Mucosa of rectum (tissue), 2 donors: ENCODE measurements around the gene TMEM184B.

ENCODE experiments used
- H3K27ac ChIP-seq, 2 donors: one replicate each; pipeline ENCODE4 v1.7.0; 2013; ENCODE audit warnings: inconsistent platforms in 2 of 2, low read depth in 2 of 2, low read length in 2 of 2
- H3K27me3 ChIP-seq, 2 donors: one replicate each; pipeline ENCODE4 v1.7.0; 2013; ENCODE audit warnings: low read length in 2 of 2; ENCODE audit not compliant: control insufficient read depth in 2 of 2, insufficient read depth in 2 of 2
- H3K36me3 ChIP-seq, 2 donors: one replicate each; pipeline ENCODE4 v1.7.0; 2013; ENCODE audit warnings: low read length in 2 of 2; ENCODE audit not compliant: control insufficient read depth in 2 of 2, insufficient read depth in 2 of 2
- H3K4me1 ChIP-seq, 2 donors: one replicate each; pipeline ENCODE4 v1.7.0; 2013; ENCODE audit warnings: low read length in 2 of 2, mild to moderate bottlenecking in 1 of 2; ENCODE audit not compliant: control insufficient read depth in 2 of 2, insufficient read depth in 2 of 2
- H3K4me3 ChIP-seq, 2 donors: one replicate each; pipeline ENCODE4 v1.7.0; 2013; ENCODE audit warnings: low read length in 2 of 2
- H3K9ac ChIP-seq, 2 donors: one replicate each; pipeline ENCODE4 v1.7.0; 2013; ENCODE audit warnings: low read length in 2 of 2, low read depth in 1 of 2, mild to moderate bottlenecking in 1 of 2
- H3K9me3 ChIP-seq, 2 donors: one replicate each; pipeline ENCODE4 v1.7.0; 2013; ENCODE audit warnings: low read length in 2 of 2; ENCODE audit not compliant: control insufficient read depth in 2 of 2
- donor health status: healthy.
- donor health status: Normal muscosa, but diverticular disease.

The TMEM184B gene

DNA sequence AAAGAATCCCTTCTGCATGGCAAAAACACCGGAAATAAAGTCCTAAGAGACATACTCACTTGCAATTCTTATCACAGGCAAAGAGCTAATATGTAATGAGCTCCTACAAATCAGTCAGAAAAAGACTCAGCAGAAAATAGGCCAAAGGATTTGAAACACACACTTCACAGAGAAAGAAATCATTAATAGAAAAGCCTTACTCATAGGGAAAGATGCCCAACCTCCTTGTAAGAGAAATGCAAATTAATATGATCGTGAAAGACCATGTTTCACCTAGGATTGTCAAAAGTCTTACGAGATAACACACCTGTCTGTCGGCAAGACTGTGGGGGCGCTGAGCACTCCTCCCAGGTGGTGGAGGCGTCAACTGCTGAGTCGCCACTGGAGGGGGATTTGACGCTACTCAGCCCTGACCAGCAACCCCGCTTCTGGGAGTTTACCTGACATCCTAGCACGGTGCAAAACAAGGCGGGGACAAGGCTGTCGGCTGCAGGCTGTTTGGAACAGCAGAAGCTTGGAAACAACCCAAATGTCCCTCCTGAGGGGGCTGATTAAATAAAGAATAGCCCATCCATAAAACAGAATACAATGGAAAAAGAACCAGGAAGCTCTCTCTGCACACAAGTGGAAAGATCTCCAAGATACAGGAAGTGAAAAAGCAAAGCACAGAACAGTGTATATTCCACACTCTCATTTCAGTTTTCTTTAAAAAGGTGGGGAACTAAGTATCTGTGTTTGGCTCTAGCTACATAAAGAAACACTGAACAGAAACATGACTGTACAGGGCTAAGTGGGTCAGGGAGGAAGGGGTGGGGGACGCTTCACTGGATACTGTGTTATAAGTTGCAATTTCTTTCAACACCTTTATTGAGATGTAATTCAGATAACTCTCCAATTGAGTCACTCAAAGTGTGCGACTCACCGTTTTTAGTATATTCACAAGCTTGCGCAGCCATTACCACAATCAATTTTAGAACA is 33.0 kb upstream of the TMEM184B start:
- peak overlapping the region; percentile 17 to 43 for H3K4me3 ChIP-seq
- H3K4me1 ChIP-seq: peaks cover 21 to 23% of the 10 kb centered on the region in 2 donors

GRCh38 chr22:38304526-38304925 is 31.7 kb upstream of the TMEM184B start:
- no peak overlapping the region for H3K9ac ChIP-seq
- no peaks in the 10 kb centered on the region for H3K9me3 ChIP-seq
- peaks cover 14% of the 10 kb centered on the region in 2 donors for H3K4me1 ChIP-seq
- H3K4me3 ChIP-seq: no peak overlapping the region
- peaks cover 32 to 43% of the 10 kb centered on the region in 2 donors for H3K36me3 ChIP-seq
- H3K27me3 ChIP-seq: no peaks in the 10 kb centered on the region
- no peak overlapping the region for H3K27ac ChIP-seq

More for the DNA sequence above, 33.0 kb upstream of the TMEM184B start:
- Histone ChIP-seq H3K36me3 (peaks cover 20 to 36% of the 10 kb centered on the region in 2 donors), H3K27ac (peak overlapping the region; percentile 67 to 84), H3K9me3 (no peaks in the 10 kb centered on the region), H3K9ac (peak overlapping the region; percentile 36 to 41), H3K27me3 (no peaks in the 10 kb centered on the region)

- Histone ChIP-seq H3K9ac (no peak overlapping the region), H3K36me3 (peaks cover 37 to 48% of the 10 kb centered on the region in 2 donors), H3K27me3 (no peaks in the 10 kb centered on the region), H3K27ac (no peak overlapping the region), H3K9me3 (no peaks in the 10 kb centered on the region), H3K4me1 (peaks cover 14% of the 10 kb centered on the region in 2 donors), H3K4me3 (no peak overlapping the region)
Observed at GRCh38 chr22:38303974-38304373, 31.2 kb upstream of the TMEM184B start.

DNA sequence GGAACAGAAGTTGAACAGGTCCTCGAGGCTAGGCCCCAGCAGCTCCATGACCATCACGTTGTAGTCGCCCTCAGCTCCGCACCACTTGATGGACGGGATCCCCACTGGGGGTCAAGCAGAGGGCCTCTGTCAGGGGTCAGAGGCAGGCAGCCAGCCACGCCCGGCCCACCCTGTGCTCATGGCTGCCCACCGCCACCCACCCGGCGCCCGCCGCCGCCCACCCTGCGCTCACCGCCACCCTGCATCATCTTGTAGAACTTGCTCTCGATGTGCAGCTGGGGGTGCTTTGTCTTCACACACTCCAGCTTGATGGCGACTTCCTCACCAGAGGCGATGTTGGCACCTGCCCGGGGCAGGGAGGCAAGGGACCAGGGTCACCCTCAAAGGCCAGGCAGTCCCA is 30.1 kb upstream of the TMEM184B start:
- H3K9ac ChIP-seq: no peak overlapping the region
- H3K36me3 ChIP-seq: peaks cover 44 to 50% of the 10 kb centered on the region in 2 donors
- no peak overlapping the region for H3K27ac ChIP-seq
- H3K4me3 ChIP-seq: no peak overlapping the region
- H3K27me3 ChIP-seq: no peaks in the 10 kb centered on the region
- no peaks in the 10 kb centered on the region for H3K9me3 ChIP-seq
- H3K4me1 ChIP-seq: peaks cover 13 to 14% of the 10 kb centered on the region in 2 donors

- peaks cover 61 to 68% of the 10 kb centered on the region in 2 donors for H3K36me3 ChIP-seq
- no peak overlapping the region for H3K9ac ChIP-seq
- H3K9me3 ChIP-seq: no peaks in the 10 kb centered on the region
- no peak overlapping the region for H3K4me3 ChIP-seq
- H3K4me1 ChIP-seq: peaks cover 6 to 10% of the 10 kb centered on the region in 2 donors
- no peak overlapping the region for H3K27ac ChIP-seq
- H3K27me3 ChIP-seq: no peaks in the 10 kb centered on the region
Observed at GRCh38 chr22:38300946-38301345, 28.1 kb upstream of the TMEM184B start.

DNA sequence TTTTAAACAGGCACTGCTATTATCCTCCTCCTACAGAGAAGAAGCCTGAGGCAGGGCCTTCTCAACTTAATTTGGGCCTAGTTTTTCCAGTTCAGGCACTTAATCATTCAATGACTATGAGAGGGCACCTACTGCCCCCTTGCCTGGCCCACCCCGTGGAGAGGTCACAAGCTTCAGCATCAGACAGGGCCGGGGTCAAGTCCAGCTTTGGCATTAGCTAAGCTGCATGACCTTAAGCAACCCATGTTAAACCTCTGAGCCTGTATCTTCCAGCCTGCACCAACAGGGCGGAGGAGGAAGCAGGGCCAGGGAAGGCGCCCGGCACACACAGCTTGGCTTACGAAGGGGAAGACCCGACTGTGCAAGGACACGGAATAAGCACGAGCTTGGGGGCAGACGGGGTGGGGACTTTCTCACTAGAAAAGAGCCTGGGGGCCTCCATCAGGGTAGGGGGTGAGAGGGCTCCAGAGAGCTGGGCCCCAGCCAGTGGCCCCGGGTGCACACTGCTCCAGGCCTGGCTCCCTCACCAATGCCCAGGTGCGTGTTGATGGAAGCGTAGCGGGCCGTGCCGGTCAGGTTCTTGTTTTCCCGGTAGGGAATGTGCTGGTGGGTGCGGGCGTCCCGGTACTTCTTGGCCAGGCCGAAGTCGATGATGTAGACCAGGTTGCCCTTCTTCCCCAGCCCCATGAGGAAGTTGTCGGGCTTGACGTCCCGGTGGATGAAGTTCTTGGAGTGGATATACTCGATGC is 27.6 kb upstream of the TMEM184B start:
- Histone ChIP-seq H3K4me3 (no peak overlapping the region), H3K27me3 (no peaks in the 10 kb centered on the region), H3K4me1 (peaks cover under 1 to 4% of the 10 kb centered on the region in 2 donors), H3K9ac (no peak overlapping the region), H3K9me3 (no peaks in the 10 kb centered on the region), H3K27ac (no peak overlapping the region), H3K36me3 (peaks cover 67 to 71% of the 10 kb centered on the region in 2 donors)

GRCh38 chr22:38299770-38300102 is 26.9 kb upstream of the TMEM184B start:
- H3K9me3 ChIP-seq: no peaks in the 10 kb centered on the region
- H3K27ac ChIP-seq: no peak overlapping the region
- H3K4me1 ChIP-seq: no peaks in the 10 kb centered on the region
- H3K9ac ChIP-seq: no peak overlapping the region
- peaks cover 68 to 78% of the 10 kb centered on the region in 2 donors for H3K36me3 ChIP-seq
- no peak overlapping the region for H3K4me3 ChIP-seq
- H3K27me3 ChIP-seq: no peaks in the 10 kb centered on the region

DNA sequence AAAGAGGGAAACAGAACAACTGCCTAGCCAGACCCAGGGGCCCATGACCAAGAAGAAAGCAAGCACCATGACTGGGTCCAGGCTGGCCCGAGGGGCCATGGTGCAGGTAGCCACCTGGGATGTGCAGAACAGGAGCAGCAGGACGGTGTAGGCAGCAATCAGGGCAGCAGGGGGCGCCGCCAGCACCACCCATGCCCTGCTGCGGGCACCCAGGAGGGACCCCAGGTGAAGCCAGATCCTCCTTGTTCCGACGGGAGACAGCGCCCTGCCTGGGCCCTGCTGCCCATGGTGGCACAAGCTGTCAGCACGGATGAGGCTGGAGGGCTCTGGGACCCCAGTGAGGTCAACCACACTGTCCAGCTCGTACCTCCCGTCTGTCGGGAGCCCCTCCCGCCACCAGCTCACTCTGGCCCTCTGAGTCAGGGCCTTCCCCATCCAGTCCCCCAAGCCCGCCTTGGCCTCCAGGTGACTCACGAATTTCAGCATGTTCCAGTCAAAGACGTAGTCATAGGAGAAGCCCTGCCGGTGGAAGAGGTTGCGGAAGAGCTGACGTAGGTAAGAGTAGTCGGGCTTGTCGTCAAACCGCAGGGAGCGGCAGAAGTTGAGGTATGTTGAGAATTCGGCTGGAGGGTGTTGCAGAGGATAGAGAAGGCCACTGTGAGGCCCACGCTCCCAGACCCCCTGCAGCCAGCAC is 25.6 kb upstream of the TMEM184B start:
- Histone ChIP-seq H3K27me3 (no peaks in the 10 kb centered on the region), H3K4me1 (no peaks in the 10 kb centered on the region), H3K36me3 (peaks cover 68 to 85% of the 10 kb centered on the region in 2 donors), H3K9me3 (no peaks in the 10 kb centered on the region), H3K9ac (no peak overlapping the region), H3K4me3 (no peak overlapping the region), H3K27ac (no peak overlapping the region)

- no peaks in the 10 kb centered on the region for H3K27me3 ChIP-seq
- no peak overlapping the region for H3K27ac ChIP-seq
- peaks cover 65 to 82% of the 10 kb centered on the region in 2 donors for H3K36me3 ChIP-seq
- no peaks in the 10 kb centered on the region for H3K9me3 ChIP-seq
- no peaks in the 10 kb centered on the region for H3K4me1 ChIP-seq
- H3K4me3 ChIP-seq: no peak overlapping the region
- no peak overlapping the region for H3K9ac ChIP-seq
Observed at GRCh38 chr22:38296372-38296771, 23.6 kb upstream of the TMEM184B start.
